HTERT RPE-1 (cell line): ENCODE measurements around the gene EPHB2.

Experiments used
- in situ Hi-C: fragments of 300-500 bp; cut with MboI; formaldehyde crosslinking; loops from 4 replicates; pipeline ENCODE4 v1.14.3; 2020; ENCODE audit warnings: low sequenced_read_pairs

EPHB2 gene

GRCh38 chr1:22777388-22778057 is 66.9 kb downstream of the EPHB2 start:
- in situ Hi-C loops, result no loop called here

- in situ Hi-C loops, result no loop called here
Observed at GRCh38 chr1:22778408-22778807, 67.8 kb downstream of the EPHB2 start.

GRCh38 chr1:22778862-22779520 is 68.4 kb downstream of the EPHB2 start:
- in situ Hi-C loops, result no loop called here

GRCh38 chr1:22780696-22781095 is 70.1 kb downstream of the EPHB2 start:
- in situ Hi-C loops, result no loop called here

- in situ Hi-C loops, result no loop called here
Observed at GRCh38 chr1:22781483-22781882, 70.8 kb downstream of the EPHB2 start.

GRCh38 chr1:22782406-22782805 is 71.8 kb downstream of the EPHB2 start:
- in situ Hi-C loops, result no loop called here

GRCh38 chr1:22784317-22784716 is 73.7 kb downstream of the EPHB2 start:
- in situ Hi-C loops, result no loop called here

GRCh38 chr1:22784737-22785136 is 74.1 kb downstream of the EPHB2 start:
- in situ Hi-C loops, result no loop called here

- in situ Hi-C loops, result no loop called here
Observed at GRCh38 chr1:22786101-22786500, 75.5 kb downstream of the EPHB2 start.

GRCh38 chr1:22786719-22787489 is 76.3 kb downstream of the EPHB2 start:
- in situ Hi-C loops, result no loop called here

GRCh38 chr1:22787636-22788035 is 77.0 kb downstream of the EPHB2 start:
- in situ Hi-C loops, result no loop called here

- in situ Hi-C loops, result no loop called here
Observed at GRCh38 chr1:22788254-22788661, 77.6 kb downstream of the EPHB2 start.

GRCh38 chr1:22789356-22789994 is 78.8 kb downstream of the EPHB2 start:
- in situ Hi-C loops, result no loop called here

GRCh38 chr1:22790232-22791008 is 79.8 kb downstream of the EPHB2 start:
- in situ Hi-C loops, result no loop called here

GRCh38 chr1:22791831-22792347 is 81.2 kb downstream of the EPHB2 start:
- in situ Hi-C loops, result no loop called here

GRCh38 chr1:22792396-22793160 is 81.9 kb downstream of the EPHB2 start:
- in situ Hi-C loops, result no loop called here

- in situ Hi-C loops, result no loop called here
Observed at GRCh38 chr1:22793647-22794046, 83.0 kb downstream of the EPHB2 start.

GRCh38 chr1:22794647-22795365 is 84.2 kb downstream of the EPHB2 start:
- in situ Hi-C loops, result no loop called here

GRCh38 chr1:22795366-22795714 is 84.7 kb downstream of the EPHB2 start:
- in situ Hi-C loops, result no loop called here
